OCI-LY3 (cell line): Measurements from ENCODE around the gene GALNT18.

Experiments
- EZH2phosphoT487 ChIP-seq: fragments of 200-600 bp; shearing (Covaris generic); IDR thresholded peaks from 2 replicates; pipeline ENCODE4 v1.6.1; 2018; ENCODE audit warnings: antibody characterized with exemption, mixed run types, low read depth
- TF ChIP-seq, protein P1 (sequence below): fragments of 200-600, 300-600 bp; sonication (generic); IDR thresholded peaks from 2 replicates; pipeline ENCODE4 v1.5.1; 2014; ENCODE audit warnings: antibody characterized with exemption, low read length, low read depth

- TF ChIP-seq, protein P1, sequence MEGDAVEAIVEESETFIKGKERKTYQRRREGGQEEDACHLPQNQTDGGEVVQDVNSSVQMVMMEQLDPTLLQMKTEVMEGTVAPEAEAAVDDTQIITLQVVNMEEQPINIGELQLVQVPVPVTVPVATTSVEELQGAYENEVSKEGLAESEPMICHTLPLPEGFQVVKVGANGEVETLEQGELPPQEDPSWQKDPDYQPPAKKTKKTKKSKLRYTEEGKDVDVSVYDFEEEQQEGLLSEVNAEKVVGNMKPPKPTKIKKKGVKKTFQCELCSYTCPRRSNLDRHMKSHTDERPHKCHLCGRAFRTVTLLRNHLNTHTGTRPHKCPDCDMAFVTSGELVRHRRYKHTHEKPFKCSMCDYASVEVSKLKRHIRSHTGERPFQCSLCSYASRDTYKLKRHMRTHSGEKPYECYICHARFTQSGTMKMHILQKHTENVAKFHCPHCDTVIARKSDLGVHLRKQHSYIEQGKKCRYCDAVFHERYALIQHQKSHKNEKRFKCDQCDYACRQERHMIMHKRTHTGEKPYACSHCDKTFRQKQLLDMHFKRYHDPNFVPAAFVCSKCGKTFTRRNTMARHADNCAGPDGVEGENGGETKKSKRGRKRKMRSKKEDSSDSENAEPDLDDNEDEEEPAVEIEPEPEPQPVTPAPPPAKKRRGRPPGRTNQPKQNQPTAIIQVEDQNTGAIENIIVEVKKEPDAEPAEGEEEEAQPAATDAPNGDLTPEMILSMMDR: peak; percentile 45
- TF ChIP-seq EZH2phosphoT487: no peak
Measured at GRCh38 chr11:11230802-11231562, 390.8 kb downstream of the GALNT18 start.
